ENCODE data around the gene RALGPS2. TPM values are rescaled to one million over a fixed set of nuclear protein-coding genes. Genes with fewer than 3 reads are reported as not detected.

Gene RALGPS2
- total and polyA plus RNA-seq, 8 donors, result 3.1 to 72.3 (median 8.3) TPM

DNA sequence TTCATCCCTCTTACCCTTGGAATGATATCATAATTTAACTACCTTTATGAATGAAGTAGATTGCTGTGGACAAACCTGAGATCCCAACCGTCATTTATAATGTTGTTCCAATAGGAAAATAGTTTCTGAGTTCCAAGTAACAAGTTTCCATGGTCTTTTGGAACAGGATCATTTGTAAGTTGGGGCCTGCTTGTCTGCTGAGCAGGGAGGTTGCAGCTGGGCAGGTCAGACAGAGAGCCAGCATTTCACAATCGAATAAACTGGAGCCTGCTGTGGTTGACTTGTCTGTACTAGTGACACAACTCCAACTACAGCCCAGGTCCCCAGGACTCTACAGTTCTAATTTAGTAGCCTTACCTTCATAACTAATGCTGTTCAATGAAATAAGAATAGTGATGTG, 18.6 kb upstream of the RALGPS2 start:
- 49 to 69% (median 67%) methylated on average over 2 of the region's 2 CpGs for WGBS, 5 donors
- Histone ChIP-seq H3K36me3 (no peaks in the 10 kb centered on the region), H3K27ac (no peak overlapping the region), H3K4me3 (no peak overlapping the region), H3K9me3 (no peaks in the 10 kb centered on the region), H3K4me1 (no peaks in the 10 kb centered on the region), H3K27me3 (peaks cover 0 to 4% (median 0%) of the 10 kb centered on the region in 3 donors)
- intact Hi-C loops (cut with DNase I; ENCODE audit: low total_unique reads), result no loop called here
- TF ChIP-seq POLR2A (IDR thresholded peaks at IDR 0.05), result no peak
- no peak for TF ChIP-seq POLR2AphosphoS5 (IDR thresholded peaks at IDR 0.05)
- TF ChIP-seq, protein P1, sequence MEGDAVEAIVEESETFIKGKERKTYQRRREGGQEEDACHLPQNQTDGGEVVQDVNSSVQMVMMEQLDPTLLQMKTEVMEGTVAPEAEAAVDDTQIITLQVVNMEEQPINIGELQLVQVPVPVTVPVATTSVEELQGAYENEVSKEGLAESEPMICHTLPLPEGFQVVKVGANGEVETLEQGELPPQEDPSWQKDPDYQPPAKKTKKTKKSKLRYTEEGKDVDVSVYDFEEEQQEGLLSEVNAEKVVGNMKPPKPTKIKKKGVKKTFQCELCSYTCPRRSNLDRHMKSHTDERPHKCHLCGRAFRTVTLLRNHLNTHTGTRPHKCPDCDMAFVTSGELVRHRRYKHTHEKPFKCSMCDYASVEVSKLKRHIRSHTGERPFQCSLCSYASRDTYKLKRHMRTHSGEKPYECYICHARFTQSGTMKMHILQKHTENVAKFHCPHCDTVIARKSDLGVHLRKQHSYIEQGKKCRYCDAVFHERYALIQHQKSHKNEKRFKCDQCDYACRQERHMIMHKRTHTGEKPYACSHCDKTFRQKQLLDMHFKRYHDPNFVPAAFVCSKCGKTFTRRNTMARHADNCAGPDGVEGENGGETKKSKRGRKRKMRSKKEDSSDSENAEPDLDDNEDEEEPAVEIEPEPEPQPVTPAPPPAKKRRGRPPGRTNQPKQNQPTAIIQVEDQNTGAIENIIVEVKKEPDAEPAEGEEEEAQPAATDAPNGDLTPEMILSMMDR (IDR thresholded peaks at IDR 0.05), result no peak
- no peak for TF ChIP-seq EP300 (IDR thresholded peaks at IDR 0.05)
- DNase-seq, result peak in 1 of 2 donors; percentile 54

DNA sequence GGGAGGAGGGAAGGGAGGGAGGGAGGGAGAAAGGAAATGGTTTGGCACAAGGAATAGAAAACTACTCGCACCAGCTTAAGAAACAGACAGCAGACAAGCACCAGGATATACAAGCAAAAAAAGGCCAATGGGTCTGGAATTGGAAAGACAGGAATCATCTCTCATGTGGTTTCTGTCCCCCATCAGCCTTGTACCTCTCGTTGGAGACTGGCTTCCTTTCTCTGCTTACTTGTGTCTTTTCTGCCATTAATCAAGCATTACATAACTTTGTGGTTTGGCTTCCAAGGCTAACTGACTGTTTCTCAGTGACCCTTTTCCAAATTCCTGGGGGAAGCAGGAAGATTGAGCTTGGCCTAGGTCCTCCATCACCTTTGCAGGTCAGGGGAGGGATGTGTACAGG, 11.8 kb upstream of the RALGPS2 start:
- Histone ChIP-seq H3K27me3 (no peaks in the 10 kb centered on the region), H3K9me3 (no peaks in the 10 kb centered on the region), H3K4me1 (no peaks in the 10 kb centered on the region), H3K27ac (no peak overlapping the region), H3K36me3 (no peaks in the 10 kb centered on the region), H3K4me3 (no peak overlapping the region)
- intact Hi-C loops (cut with DNase I; ENCODE audit: low total_unique reads), result no loop called here
- 25 to 59% (median 47%) methylated on average over 2 of the region's 2 CpGs for WGBS, 5 donors
- TF ChIP-seq, protein P1 (IDR thresholded peaks at IDR 0.05), result no peak
- TF ChIP-seq EP300 (IDR thresholded peaks at IDR 0.05), result no peak
- TF ChIP-seq POLR2AphosphoS5 (IDR thresholded peaks at IDR 0.05), result no peak
- TF ChIP-seq POLR2A (IDR thresholded peaks at IDR 0.05), result no peak
- no peak for DNase-seq

DNA sequence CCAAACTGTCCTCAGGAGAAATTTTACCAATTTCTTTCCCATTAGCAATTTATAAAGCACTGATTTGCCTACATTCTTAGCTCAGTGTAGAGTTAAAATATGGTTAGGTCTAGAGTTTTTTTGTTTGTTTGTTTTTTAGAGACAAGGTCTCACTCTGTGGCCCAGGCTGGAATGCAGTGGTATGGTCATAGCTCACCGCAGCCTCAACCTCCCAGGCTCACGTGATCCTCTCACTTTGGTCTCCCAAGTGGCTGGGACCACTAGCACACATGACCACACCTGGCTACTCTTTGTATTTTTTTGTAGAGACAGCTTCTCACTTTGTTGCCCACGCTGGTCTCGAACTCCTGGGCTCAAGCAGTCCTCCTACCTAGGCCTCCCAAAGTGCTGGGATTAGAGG, 10.6 kb upstream of the RALGPS2 start:
- H3K27ac ChIP-seq, result no peak overlapping the region
- H3K36me3 ChIP-seq, result no peaks in the 10 kb centered on the region
- no peaks in the 10 kb centered on the region for H3K27me3 ChIP-seq
- TF ChIP-seq, protein P1 (IDR thresholded peaks at IDR 0.05), result no peak
- TF ChIP-seq EP300 (IDR thresholded peaks at IDR 0.05) (no peak), POLR2A (IDR thresholded peaks at IDR 0.05) (no peak), POLR2AphosphoS5 (IDR thresholded peaks at IDR 0.05) (no peak)
- H3K4me3 ChIP-seq, result no peak overlapping the region
- H3K4me1 ChIP-seq, result no peaks in the 10 kb centered on the region
- intact Hi-C loops (cut with DNase I; ENCODE audit: low total_unique reads), result no loop called here
- DNase-seq, result no peak
- WGBS, 5 donors, result 90 to 95% (median 93%) methylated on average over 4 of the region's 4 CpGs
- H3K9me3 ChIP-seq, result no peaks in the 10 kb centered on the region

DNA sequence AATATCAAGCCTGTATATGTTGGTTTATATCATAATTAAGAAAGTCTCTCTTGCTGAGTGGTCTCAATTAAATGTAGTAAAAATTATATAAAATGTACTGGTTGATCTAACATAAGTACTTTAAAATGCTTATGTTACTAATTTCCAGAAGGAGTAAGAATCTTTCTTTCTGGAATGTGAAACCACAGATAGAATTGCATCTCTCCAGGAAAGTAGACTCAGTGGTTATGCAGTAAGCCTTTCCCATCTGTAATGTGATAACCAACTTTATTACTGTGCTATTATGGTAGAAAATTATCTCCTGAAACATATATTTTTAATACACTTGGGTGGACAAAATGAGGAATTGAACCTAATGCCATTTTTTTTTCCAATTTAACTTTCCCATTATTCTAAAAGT, 8.9 kb upstream of the RALGPS2 start:
- DNase-seq, result no peak
- no peaks in the 10 kb centered on the region for H3K4me1 ChIP-seq
- H3K9me3 ChIP-seq, result no peaks in the 10 kb centered on the region
- H3K27me3 ChIP-seq, result no peaks in the 10 kb centered on the region
- TF ChIP-seq, protein P1 (IDR thresholded peaks at IDR 0.05), result no peak
- no peak for TF ChIP-seq POLR2AphosphoS5 (IDR thresholded peaks at IDR 0.05)
- TF ChIP-seq POLR2A (IDR thresholded peaks at IDR 0.05), result no peak
- no peak for TF ChIP-seq EP300 (IDR thresholded peaks at IDR 0.05)
- no peaks in the 10 kb centered on the region for H3K36me3 ChIP-seq
- intact Hi-C loops (cut with DNase I; ENCODE audit: low total_unique reads), result no loop called here
- no peak overlapping the region for H3K27ac ChIP-seq
- no peak overlapping the region for H3K4me3 ChIP-seq
